HG03354 (cell line): Measurements from ENCODE around the gene PRDM16.
"Not testable (repeated sequence)": the region's sequence is repeated elsewhere in the genome, so short reads cannot be mapped to it uniquely, and the experiment has no call there.

Experiments
- ATAC-seq: cut with Tn5 transposase; IDR thresholded peaks from one replicate; pipeline ENCODE4 v1.9.1; 2021; ENCODE audit warnings: mild to moderate bottlenecking; ENCODE audit not compliant: unreplicated experiment, poor library complexity, severe bottlenecking

The PRDM16 gene

DNA sequence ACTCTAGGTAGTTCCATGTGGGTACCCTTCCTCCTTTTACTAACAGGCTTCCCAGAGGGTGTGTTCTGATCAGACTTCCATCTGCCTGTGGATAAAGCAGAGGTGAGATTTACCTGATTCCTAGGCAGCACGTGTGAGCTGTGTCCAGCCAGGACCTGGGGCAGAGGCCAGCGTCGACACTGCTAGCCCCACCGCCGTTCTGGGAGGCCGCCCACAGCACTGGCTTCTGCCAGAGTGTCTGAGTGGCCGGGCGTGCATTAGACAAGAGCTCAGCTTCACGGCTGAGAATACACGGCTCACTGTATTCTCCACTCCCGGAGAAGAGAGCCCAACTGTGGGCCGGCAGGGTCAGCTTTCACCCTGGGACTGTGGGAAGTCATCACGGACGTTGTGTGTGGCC, 82.5 kb downstream of the PRDM16 start:
- no peak for ATAC-seq

- no peak for ATAC-seq
These were observed 83.1 kb downstream of the PRDM16 start for GRCh38 chr1:3152143-3152542.

- ATAC-seq: no peak
These were observed 84.2 kb downstream of the PRDM16 start for GRCh38 chr1:3153197-3153596.

- no peak for ATAC-seq
These were observed 85.1 kb downstream of the PRDM16 start for GRCh38 chr1:3153902-3154795.

- ATAC-seq: no peak
These were observed 86.3 kb downstream of the PRDM16 start for GRCh38 chr1:3155056-3155925.

GRCh38 chr1:3155926-3156220, 86.9 kb downstream of the PRDM16 start:
- ATAC-seq: no peak

- ATAC-seq: no peak
These were observed 87.9 kb downstream of the PRDM16 start for GRCh38 chr1:3156936-3157335.

DNA sequence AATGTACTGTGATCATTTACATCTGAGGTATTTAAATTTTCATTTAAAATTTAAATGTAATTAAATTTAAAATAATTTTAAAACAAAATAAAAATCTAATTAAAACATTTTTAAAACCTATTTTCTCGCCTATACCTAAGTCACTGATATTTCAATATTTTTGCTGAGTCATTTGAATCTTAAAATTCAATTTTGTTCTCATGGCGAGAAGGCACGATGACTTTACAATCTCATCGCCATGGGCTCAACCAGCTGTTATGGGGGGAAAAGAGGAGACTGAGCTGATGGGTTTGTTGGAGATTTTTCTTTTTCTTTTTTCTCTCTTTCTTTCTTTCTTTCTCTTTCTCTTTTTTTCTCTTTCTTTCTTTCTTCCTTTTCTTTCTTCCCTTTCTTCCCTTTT, 89.3 kb downstream of the PRDM16 start:
- ATAC-seq: no peak

GRCh38 chr1:3159121-3159520, 90.1 kb downstream of the PRDM16 start:
- ATAC-seq: no peak

DNA sequence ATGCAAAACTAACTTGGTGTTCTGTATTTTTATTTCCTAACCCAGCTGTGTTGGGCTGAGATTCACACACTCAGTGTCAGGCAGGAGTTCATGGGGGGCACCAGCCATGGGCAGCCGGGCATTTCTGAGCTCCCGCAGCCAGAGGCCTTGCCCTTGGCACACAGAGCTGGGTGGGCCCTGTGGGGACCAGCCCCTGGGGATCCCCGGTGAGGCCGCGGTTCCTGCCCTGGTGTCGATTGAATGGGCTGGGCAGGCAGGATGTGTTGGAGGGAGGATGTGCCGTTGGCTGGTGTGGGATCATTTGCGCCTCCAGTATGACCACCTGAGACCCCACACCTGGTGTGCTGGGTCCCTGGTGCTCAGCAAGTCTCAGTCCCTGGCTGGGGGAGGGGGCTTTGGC, 91.0 kb downstream of the PRDM16 start:
- ATAC-seq: no peak

DNA sequence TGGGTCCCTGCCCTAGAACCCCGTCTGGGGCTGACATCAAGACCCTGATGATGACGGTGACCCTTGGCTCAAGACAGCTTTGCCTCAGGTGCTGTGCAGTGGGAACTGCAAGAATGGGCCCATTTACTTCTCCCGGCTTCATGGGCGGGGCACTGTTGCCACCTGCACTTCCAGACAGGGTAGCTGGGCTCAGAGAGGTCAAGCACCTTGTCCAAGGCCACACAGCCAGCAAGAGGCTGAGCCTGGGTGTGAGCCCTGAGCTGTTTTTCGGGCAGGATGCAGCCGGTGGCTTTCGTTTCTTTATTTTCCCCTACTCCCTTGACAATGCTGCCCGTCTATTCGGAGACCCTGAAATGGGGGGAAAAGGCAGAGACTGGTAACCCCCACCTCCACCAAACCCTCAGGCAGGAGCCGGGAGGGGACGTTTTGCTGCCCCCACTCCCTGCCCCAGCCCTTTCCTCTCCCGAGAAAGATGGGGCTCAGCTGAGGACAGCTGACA, 91.7 kb downstream of the PRDM16 start:
- ATAC-seq: no peak

GRCh38 chr1:3161176-3161840, 92.3 kb downstream of the PRDM16 start:
- ATAC-seq: no peak

- ATAC-seq: no peak
These were observed 93.4 kb downstream of the PRDM16 start for GRCh38 chr1:3162322-3162882.

DNA sequence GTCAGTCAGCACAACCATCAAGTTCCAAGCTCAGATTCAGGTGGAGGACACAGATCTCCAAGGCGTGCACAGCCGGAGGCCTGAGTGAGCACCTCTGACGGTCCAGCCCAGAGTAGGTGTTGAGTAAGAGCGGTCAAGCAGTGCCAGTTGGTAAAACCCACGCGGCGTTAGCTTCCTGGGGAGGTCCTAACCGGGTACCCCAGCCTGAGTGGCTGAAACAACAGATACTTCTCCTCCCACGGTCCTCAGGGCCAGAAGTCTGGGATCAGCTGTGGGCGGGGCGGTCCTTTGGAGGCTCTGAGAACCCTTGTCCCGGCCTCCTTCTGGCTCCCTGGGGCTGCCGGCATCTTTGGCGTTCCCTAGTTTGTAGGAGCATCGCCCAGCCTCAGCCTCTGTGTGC, 94.4 kb downstream of the PRDM16 start:
- ATAC-seq: no peak

GRCh38 chr1:3164671-3165070, 95.7 kb downstream of the PRDM16 start:
- ATAC-seq: no peak

DNA sequence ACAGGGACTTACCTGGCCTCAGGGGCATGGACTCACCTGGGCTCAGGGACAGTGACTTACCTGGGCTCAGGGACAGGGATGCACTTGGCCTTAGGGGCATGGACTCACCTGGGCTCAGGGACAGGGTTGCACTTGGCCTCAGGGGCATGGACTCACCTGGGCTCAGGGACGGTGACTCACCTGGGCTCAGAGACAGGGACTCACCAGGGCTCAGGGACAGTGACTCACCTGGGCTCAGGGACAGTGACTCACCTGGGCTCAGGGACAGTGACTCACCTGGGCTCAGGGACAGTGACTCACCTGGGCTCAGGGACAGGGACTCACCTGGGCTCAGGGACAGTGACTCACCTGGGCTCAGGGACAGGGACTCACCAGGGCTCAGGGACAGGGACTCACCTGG, 96.2 kb downstream of the PRDM16 start:
- not testable (repeated sequence) for ATAC-seq

DNA sequence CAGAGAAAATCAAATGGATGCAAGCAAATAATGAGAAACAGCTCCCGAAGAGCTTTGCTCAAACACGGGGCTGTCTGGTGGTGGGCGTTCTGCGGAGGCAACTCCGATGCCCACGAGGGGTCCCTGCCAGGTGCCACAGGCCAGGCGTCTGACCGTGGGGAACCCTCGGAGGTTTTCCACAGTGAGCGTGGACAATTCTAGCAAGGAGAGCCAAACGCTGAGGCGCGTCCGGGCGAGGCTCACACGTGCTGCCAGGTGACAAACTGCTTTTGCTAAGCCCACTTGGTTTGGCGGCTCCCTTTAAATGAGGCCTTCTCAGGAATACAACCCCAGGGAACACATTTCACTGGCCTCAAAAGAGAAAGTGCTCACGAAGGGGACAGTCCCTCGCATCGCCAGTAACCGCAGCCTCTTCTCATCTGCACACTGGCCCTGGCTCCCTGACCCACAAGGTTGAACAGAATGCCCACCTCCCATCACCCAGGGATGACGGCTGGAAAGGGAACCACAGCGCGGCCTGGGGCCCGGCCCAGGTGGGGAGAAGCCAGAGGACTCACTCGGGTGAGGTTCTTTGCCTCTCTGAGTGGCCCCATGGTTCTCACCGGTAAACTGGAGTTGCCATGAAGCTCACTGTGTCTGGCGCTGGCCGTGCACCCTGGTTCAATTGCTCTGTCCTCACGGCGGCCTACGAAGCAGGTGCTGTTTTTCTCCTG, 97.4 kb downstream of the PRDM16 start:
- ATAC-seq: no peak

DNA sequence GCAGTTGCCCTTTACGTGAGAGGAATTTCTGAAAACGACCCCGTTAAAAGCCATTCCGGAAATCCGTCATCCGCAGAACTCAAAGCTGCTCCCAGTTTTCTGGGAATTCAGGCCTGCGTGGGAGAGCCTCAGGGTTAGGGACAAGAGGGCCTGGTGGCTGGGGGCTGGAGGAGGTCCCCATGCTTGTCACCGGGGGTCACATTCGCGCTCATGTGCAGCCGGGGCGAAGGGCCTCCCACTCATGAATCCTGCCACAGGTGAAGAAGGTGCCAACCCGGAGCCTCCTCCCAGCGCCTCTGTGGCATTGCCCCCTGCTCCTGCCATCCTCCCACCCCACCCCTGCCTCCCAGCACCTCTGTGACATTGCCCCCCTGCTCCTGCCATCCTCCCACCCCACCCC, 98.3 kb downstream of the PRDM16 start:
- no peak for ATAC-seq

- ATAC-seq: no peak
These were observed 99.7 kb downstream of the PRDM16 start for GRCh38 chr1:3168678-3169077.
